ENCODE results near the gene TNRC18.

TNRC18 gene

DNA sequence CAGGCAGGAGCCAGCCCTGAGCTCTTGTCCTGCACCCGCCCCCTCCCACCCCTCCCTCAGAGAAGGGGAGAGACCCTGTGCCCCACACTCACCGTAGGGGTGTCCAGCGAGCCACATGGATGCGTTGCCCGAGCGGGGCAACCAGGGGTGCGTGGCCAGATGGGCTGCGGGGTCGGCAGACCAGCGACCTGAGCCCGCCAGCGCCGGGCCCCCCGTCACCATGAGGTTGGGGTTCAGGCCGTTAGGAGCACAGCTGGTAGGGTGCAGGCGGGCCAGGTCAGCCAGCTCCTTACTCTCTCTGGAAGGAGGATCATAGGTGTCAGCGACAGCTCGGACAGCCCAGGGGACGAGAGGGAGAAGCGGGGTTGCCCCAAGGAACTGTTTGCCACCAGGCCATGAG, 46.4 kb downstream of the TNRC18 start:
- TF ChIP-seq, protein P1, sequence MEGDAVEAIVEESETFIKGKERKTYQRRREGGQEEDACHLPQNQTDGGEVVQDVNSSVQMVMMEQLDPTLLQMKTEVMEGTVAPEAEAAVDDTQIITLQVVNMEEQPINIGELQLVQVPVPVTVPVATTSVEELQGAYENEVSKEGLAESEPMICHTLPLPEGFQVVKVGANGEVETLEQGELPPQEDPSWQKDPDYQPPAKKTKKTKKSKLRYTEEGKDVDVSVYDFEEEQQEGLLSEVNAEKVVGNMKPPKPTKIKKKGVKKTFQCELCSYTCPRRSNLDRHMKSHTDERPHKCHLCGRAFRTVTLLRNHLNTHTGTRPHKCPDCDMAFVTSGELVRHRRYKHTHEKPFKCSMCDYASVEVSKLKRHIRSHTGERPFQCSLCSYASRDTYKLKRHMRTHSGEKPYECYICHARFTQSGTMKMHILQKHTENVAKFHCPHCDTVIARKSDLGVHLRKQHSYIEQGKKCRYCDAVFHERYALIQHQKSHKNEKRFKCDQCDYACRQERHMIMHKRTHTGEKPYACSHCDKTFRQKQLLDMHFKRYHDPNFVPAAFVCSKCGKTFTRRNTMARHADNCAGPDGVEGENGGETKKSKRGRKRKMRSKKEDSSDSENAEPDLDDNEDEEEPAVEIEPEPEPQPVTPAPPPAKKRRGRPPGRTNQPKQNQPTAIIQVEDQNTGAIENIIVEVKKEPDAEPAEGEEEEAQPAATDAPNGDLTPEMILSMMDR (IDR thresholded peaks at IDR 0.05; ENCODE audit: control insufficient read depth, extremely low read depth, insufficient read depth), result no peak
- H3K4me3 ChIP-seq (ENCODE audit: low read depth, low read length), result no peak overlapping the region
- DNase-seq (ENCODE audit: low read depth), result no peak

DNA sequence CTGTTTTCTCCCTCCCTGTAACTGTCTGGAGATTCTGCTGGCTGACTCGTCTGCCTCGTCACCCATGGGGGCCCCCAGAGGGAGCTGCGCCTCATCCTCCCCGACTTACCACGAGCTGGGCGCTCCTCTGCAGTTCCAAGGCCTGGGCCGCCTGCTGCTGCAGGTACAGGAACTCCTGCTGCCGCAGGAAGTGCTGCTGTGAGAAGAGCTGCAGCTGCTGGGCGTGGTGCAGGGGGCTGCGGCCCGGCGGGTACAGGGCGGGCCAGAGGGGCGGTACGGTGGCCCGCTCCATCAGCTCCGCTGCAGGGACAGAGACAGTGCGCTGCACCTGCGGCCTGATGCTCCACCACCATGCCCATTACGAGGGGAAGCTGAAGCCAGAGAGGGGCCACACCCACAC, 47.7 kb downstream of the TNRC18 start:
- TF ChIP-seq, protein P1 (IDR thresholded peaks at IDR 0.05; ENCODE audit: control insufficient read depth, extremely low read depth, insufficient read depth), result no peak
- H3K4me3 ChIP-seq (ENCODE audit: low read depth, low read length), result no peak overlapping the region
- DNase-seq (ENCODE audit: low read depth), result no peak

DNA sequence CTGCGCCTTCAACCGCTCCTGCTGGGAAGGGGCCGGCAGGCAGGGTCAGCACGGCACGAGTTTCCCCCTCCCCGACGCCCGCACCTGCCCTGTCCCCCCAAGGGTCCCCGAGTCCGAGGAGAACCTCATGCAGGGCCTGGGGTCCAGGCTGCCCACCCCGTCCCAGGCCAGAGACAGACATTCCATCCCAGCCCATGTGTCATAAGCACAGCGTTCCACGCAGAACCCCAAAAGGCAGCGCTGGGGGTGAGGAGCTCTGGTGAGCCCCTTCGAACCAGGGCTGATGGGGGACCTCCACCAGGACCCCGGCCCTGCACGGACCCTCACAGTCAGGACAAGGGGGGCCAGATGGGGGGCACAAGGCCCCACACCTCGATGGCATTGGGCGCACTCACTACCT, 49.2 kb downstream of the TNRC18 start:
- no peak for DNase-seq (ENCODE audit: low read depth)
- TF ChIP-seq, protein P1 (IDR thresholded peaks at IDR 0.05; ENCODE audit: control insufficient read depth, extremely low read depth, insufficient read depth), result no peak
- H3K4me3 ChIP-seq (ENCODE audit: low read depth, low read length), result no peak overlapping the region

DNA sequence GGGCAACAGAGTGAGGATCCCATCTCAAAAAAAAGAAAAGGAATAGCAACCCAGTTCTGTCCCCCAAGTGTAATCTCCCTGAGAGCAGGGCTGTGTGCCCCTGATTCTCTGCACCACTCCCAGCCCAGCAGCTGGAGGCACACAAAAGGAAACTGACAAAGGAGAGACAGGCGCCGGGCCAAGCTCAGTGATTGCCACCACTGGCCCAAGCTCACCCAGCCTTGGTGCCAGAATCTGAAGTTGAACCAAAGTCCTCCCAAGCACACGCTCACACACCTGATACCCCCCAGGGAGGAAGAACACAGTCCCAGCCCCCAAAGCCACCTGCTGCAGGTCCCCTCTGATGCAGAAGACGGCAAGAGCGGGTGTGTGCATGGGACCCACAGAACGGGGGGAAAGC, 50.3 kb downstream of the TNRC18 start:
- H3K4me3 ChIP-seq (ENCODE audit: low read depth, low read length), result no peak overlapping the region
- TF ChIP-seq, protein P1 (IDR thresholded peaks at IDR 0.05; ENCODE audit: control insufficient read depth, extremely low read depth, insufficient read depth), result no peak
- no peak for DNase-seq (ENCODE audit: low read depth)

DNA sequence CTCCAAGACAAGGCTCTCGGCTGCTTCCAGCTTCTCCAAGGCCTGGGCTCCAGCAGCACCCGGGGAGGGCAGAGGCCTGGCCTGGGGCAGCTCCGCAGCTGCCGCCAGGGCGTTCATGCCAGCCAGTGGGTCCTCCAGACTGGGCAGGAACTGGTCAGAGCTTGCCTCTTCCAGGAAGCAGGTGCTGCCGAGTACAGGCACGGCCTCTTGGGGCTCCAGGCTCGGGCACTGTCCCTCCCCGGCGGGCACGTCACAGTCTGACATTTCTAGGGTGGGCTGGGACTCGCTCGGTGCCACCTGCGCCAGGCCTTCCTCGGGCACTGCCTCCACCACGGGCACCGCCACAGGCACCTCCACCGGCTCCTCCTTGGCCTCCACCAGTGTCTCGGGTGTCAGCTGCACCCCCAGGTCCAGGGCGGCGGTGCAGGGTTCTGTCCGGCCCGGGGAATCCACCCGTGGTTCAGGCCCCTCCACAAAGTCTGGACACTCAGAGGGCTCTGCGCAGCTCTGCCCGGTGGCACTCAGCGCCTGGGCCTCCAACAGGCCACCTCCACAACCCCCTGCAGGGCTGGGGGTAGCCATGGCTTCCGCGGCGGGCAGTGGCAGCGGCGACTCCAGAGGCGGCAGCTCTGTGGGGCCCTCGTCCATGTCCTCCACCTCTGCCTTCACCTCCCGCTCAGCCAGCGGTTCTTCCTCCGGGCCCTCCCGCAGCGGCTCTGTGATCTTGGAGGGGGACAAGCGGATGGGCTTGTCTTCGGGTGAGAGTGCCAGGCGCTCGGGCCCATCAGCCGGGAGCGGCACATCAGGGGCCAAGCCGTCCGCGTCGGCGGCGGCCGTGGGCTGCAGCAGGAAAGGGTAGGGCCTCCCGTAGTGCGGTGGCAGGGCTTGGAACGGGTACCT, 52.9 kb downstream of the TNRC18 start:
- TF ChIP-seq, protein P1 (IDR thresholded peaks at IDR 0.05; ENCODE audit: control insufficient read depth, extremely low read depth, insufficient read depth), result no peak
- no peak for DNase-seq (ENCODE audit: low read depth)
- no peak overlapping the region for H3K4me3 ChIP-seq (ENCODE audit: low read depth, low read length)

DNA sequence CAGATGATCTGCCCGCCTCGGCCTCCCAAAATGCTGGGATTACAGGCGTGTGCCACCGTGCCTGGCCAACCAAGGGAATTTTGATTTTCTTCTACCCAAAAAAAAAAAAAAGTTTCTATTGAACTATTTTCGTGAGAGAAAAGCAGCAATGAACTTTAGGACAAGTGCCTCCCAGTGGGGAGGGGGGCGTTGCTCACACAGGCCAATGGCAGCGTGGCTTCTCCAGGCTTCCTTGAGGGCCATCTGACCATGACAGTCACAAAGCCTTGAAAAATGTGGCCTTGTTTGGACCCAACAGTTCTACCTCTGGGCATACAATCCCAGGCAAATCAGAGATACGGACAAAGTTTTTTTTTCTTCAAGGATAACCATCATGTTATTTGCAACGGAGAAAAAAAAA, 56.0 kb downstream of the TNRC18 start:
- no peak overlapping the region for H3K4me3 ChIP-seq (ENCODE audit: low read depth, low read length)
- TF ChIP-seq, protein P1 (IDR thresholded peaks at IDR 0.05; ENCODE audit: control insufficient read depth, extremely low read depth, insufficient read depth), result no peak
- no peak for DNase-seq (ENCODE audit: low read depth)

Data from LNCaP clone FGC (cell line).